Measurements from ENCODE around the gene PLK3.

DNA sequence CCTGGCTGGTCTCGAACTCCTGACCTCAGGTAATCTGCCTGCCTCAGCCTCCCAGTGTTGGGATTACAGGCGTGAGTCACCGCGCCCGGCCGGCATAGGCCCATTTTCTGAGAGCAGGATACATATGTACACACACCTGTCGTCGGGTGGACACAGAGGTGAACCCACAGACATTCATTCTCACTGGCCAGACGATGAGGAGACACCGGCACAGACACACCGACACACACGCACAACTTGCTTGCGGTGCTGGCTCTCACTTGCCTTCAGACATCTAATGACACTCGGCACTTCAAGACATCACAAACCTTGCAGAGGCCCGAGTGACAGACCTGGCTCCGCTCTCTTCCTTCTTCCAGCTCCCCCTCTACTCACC is 42.3 kb downstream of the PLK3 start:
- TF ChIP-seq, protein P1, sequence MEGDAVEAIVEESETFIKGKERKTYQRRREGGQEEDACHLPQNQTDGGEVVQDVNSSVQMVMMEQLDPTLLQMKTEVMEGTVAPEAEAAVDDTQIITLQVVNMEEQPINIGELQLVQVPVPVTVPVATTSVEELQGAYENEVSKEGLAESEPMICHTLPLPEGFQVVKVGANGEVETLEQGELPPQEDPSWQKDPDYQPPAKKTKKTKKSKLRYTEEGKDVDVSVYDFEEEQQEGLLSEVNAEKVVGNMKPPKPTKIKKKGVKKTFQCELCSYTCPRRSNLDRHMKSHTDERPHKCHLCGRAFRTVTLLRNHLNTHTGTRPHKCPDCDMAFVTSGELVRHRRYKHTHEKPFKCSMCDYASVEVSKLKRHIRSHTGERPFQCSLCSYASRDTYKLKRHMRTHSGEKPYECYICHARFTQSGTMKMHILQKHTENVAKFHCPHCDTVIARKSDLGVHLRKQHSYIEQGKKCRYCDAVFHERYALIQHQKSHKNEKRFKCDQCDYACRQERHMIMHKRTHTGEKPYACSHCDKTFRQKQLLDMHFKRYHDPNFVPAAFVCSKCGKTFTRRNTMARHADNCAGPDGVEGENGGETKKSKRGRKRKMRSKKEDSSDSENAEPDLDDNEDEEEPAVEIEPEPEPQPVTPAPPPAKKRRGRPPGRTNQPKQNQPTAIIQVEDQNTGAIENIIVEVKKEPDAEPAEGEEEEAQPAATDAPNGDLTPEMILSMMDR (IDR thresholded peaks at IDR 0.05; ENCODE audit: low read length) = no peak
- TF ChIP-seq EZH2 (IDR thresholded peaks at IDR 0.05; ENCODE audit: borderline replicate concordance, low read length) = no peak
